Kidney (tissue), 14 donors: Measurements from ENCODE around the gene TMEM245. TPM values are rescaled to one million over a fixed set of nuclear protein-coding genes. Genes with fewer than 3 reads are reported as not detected.

Experiments used
- DNase-seq, 5 donors: peaks; one replicate each; pipeline ENCODE4 v3.0.0-alpha.2; 2013 to 2020
- FAIRE-seq: peaks from 2 replicates; lab custom pipeline; 2012; peaks lifted over from hg19 to GRCh38; lab: Jason Lieb, UNC
- H3K27ac ChIP-seq, 2 donors: one replicate each; pipeline ENCODE4 v1.7.0; 2013; ENCODE audit warnings: low read depth in 2 of 2, low read length in 2 of 2, inconsistent platforms in 1 of 2
- H3K27me3 ChIP-seq: one replicate; pipeline ENCODE4 v1.7.1; 2013; ENCODE audit warnings: low read length, inconsistent platforms; ENCODE audit not compliant: control insufficient read depth, insufficient read depth
- H3K36me3 ChIP-seq, 3 donors: one replicate each; pipeline versions ENCODE4 v1.7.0 to v1.7.1; 2013; ENCODE audit warnings: low read length in 3 of 3, control low read depth in 1 of 3, inconsistent platforms in 1 of 3; ENCODE audit not compliant: insufficient read depth in 3 of 3, control insufficient read depth in 2 of 3
- H3K4me1 ChIP-seq, 3 donors: one replicate each; pipeline versions ENCODE4 v1.7.0 to v1.7.1; 2013; ENCODE audit warnings: low read length in 3 of 3, inconsistent platforms in 1 of 3, low read depth in 1 of 3; ENCODE audit not compliant: control insufficient read depth in 2 of 3, insufficient read depth in 2 of 3
- H3K4me3 ChIP-seq, 3 donors: one replicate each; pipeline versions ENCODE4 v1.7.0 to v1.8.1; 2013; ENCODE audit warnings: low read length in 3 of 3, control low read depth in 1 of 3, inconsistent platforms in 1 of 3
- H3K9ac ChIP-seq, 3 donors: one replicate each; pipeline versions ENCODE4 v1.7.0 to v1.7.1; 2013; ENCODE audit warnings: low read length in 3 of 3, control low read depth in 1 of 3, inconsistent platforms in 1 of 3
- H3K9me3 ChIP-seq, 3 donors: one replicate each; pipeline versions ENCODE4 v1.7.0 to v1.7.1; 2013; ENCODE audit warnings: low read length in 3 of 3, control low read depth in 1 of 3, inconsistent platforms in 1 of 3; ENCODE audit not compliant: control insufficient read depth in 2 of 3, insufficient read depth in 1 of 3
- CTCF ChIP-seq: IDR thresholded peaks from 3 replicates; pipeline ENCODE4 v1.5.1; 2012; ENCODE audit warnings: mild to moderate bottlenecking, moderate library complexity, borderline replicate concordance; ENCODE audit not compliant: insufficient read depth; ENCODE audit errors: extremely low read depth
- intact Hi-C: fragments of 100-400 bp; cut with DNase I; formaldehyde crosslinking; loops from one replicate; pipeline ENCODE4 v1.11.1; 2022
- polyA plus RNA-seq: library from polyadenylated mRNA; stranded (reverse); fragments of 350-450 nt; fragmentation: Illumina TruSeq; extraction: RNeasy Lipid Tissue Mini Kit (QIAGEN cat#74804); gene quantifications from one replicate; pipeline ENCODE4 v1.2.3, GENCODE V29; 2014; ENCODE audit warnings: low read depth, low replicate concordance; ENCODE audit not compliant: insufficient read depth
- total RNA-seq: library from RNA; stranded (reverse); fragmentation: NEBNext Ultra II Directional; extraction: Animal tissue kit (Norgen Biotek cat#: 25700); gene quantifications from one replicate; pipeline ENCODE4 v1.2.1, GENCODE V29; 2021
- donor health status: control.
- donor health status: control.
- donor health status: control.
- donor health status: control.
- donor health status: control.
- donor health status: DM: yes; HTN: yes; CAD: no.
- donor health status: Normal renal cell carcinoma (clear cell type).

The TMEM245 gene
- total and polyA plus RNA-seq, 2 donors from 2014 or later: 23.5 to 69.5 TPM

GRCh38 chr9:109005678-109006077 lies 114.1 kb downstream of the TMEM245 start:
- TF ChIP-seq CTCF: no peak
- H3K4me1 ChIP-seq: no peaks in the 10 kb centered on the region
- intact Hi-C loops: no loop called here
- peaks cover 0 to 11% (median 0%) of the 10 kb centered on the region in 3 donors for H3K9me3 ChIP-seq
- H3K27me3 ChIP-seq: no peaks in the 10 kb centered on the region
- no peak for FAIRE-seq
- H3K27ac ChIP-seq: no peak overlapping the region
- H3K4me3 ChIP-seq: no peak overlapping the region
- no peaks in the 10 kb centered on the region for H3K36me3 ChIP-seq
- H3K9ac ChIP-seq: no peak overlapping the region
- no peak for DNase-seq

- no peak for DNase-seq
- H3K9ac ChIP-seq: no peak overlapping the region
- no peak overlapping the region for H3K4me3 ChIP-seq
- H3K27me3 ChIP-seq: no peaks in the 10 kb centered on the region
- no peak overlapping the region for H3K27ac ChIP-seq
- H3K9me3 ChIP-seq: peaks cover 0 to 11% (median 0%) of the 10 kb centered on the region in 3 donors
- TF ChIP-seq CTCF: no peak
- no peaks in the 10 kb centered on the region for H3K36me3 ChIP-seq
- H3K4me1 ChIP-seq: no peaks in the 10 kb centered on the region
- intact Hi-C loops: no loop called here
- FAIRE-seq: no peak
Observed at GRCh38 chr9:109003116-109003515, 116.6 kb downstream of the TMEM245 start.

GRCh38 chr9:109002141-109002540 lies 117.6 kb downstream of the TMEM245 start:
- H3K9ac ChIP-seq: no peak overlapping the region
- peaks cover 0 to 11% (median 0%) of the 10 kb centered on the region in 3 donors for H3K9me3 ChIP-seq
- TF ChIP-seq CTCF: no peak
- no peaks in the 10 kb centered on the region for H3K4me1 ChIP-seq
- H3K4me3 ChIP-seq: no peak overlapping the region
- H3K27ac ChIP-seq: no peak overlapping the region
- FAIRE-seq: no peak
- no peak for DNase-seq
- intact Hi-C loops: no loop called here
- H3K36me3 ChIP-seq: no peaks in the 10 kb centered on the region
- H3K27me3 ChIP-seq: no peaks in the 10 kb centered on the region

GRCh38 chr9:109001275-109001676 lies 118.5 kb downstream of the TMEM245 start:
- Histone ChIP-seq H3K36me3 (no peaks in the 10 kb centered on the region), H3K27me3 (no peaks in the 10 kb centered on the region), H3K4me1 (peaks cover 0 to 2% (median 0%) of the 10 kb centered on the region in 3 donors), H3K27ac (no peak overlapping the region), H3K9ac (no peak overlapping the region), H3K4me3 (no peak overlapping the region), H3K9me3 (peaks cover 0 to 11% (median 0%) of the 10 kb centered on the region in 3 donors)
- no peak for FAIRE-seq
- no peak for DNase-seq
- no peak for TF ChIP-seq CTCF
- intact Hi-C loops: no loop called here
